GM19239 (cell line): Measurements from ENCODE around the gene CYB561.
A peak's percentile ranks its signal among the peaks of the same experiment; 100 is the strongest.

ENCODE experiments used
- DNase-seq: peaks from one replicate; pipeline ENCODE4 v3.0.0; 2011; ENCODE audit warnings: low spot score; ENCODE audit not compliant: insufficient read length
- FAIRE-seq: peaks from 2 replicates; lab custom pipeline; 2011; peaks lifted over from hg19 to GRCh38; lab: Jason Lieb, UNC

The CYB561 gene

GRCh38 chr17:63419949-63420867 is 25.9 kb downstream of the CYB561 start:
- FAIRE-seq = no peak

DNA sequence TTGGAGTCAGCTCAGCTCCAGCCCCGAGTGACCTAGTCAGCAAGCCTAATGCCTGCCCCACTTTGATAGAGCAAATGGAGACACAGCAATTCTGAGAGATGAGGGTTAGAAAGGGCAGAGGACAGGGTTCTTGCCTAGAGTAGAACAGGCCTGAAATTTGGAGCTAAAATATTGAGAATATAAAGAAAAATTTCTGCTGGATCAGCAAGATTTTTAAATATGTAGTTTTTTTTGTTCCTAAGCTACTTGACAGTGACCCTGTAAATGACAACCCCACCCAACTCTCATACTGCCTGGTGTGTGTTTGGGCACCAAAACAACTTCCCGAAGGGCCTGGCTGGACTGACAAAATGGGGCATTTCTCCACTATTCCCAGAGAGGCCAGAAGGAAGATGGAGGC is 26.7 kb downstream of the CYB561 start:
- no peak for FAIRE-seq
- no peak for DNase-seq

More at GRCh38 chr17:63419949-63420867, 25.9 kb downstream of the CYB561 start:
- no peak for DNase-seq

GRCh38 chr17:63418540-63418939 is 27.6 kb downstream of the CYB561 start:
- DNase-seq (no peak), FAIRE-seq (no peak)

DNA sequence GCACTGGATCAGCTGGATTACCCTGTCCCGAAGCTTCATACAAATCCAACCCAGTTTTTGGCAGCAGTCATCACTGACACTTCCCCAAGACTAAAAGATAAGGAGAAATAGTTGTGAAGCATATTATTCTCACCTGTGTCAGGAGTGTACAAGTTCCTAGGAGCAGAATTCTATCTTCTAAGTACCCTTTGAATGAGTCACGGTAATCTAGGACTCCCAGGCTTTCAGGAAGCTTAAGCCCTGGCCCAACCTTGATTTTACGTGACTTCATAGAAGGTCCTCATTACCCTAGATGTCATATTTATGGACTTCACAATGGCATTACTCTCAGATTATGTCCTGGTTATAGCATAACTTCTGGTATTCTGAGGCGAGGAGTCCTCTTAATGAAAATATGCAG is 31.9 kb downstream of the CYB561 start:
- DNase-seq (no peak), FAIRE-seq (no peak)

DNA sequence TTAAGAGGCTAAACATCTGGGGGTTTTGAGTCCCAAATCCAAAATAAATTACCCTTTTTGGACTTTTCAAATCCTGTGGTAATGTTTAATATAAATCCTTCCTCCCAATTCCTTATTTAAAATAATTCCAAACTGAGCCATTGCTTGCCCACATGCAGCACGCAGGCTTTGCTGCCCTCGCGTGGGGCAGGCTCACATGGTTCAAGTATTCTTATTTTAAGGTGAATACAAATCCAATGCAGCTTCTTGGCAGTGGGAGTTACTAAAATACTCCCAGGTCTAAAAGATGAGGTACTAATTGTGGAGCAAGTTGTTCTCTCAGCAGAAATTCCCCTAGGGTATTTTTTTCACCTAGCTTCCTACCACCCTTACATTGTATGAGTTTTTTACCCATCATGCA is 33.0 kb downstream of the CYB561 start:
- FAIRE-seq = no peak
- no peak for DNase-seq

DNA sequence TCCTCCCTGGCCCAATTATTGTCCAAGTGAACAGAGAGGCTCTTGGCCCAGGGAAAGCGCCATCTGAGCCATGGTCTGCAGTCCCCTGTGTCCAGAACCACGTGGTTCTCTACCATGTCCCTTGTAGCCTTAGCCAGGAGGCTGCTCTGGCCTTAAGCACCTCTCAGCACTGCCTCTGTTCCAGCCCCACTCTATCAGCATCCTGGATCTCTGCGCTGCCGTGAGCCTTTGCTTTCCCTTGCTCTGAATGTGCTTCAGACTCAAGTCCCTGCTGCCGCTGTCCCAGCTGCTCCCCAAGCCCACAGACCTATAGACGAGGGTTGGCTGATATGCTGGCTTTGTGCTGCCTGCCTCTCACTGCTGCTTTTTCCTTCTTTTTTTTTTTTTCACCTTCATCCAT is 33.9 kb downstream of the CYB561 start:
- no peak for FAIRE-seq
- DNase-seq = no peak

DNA sequence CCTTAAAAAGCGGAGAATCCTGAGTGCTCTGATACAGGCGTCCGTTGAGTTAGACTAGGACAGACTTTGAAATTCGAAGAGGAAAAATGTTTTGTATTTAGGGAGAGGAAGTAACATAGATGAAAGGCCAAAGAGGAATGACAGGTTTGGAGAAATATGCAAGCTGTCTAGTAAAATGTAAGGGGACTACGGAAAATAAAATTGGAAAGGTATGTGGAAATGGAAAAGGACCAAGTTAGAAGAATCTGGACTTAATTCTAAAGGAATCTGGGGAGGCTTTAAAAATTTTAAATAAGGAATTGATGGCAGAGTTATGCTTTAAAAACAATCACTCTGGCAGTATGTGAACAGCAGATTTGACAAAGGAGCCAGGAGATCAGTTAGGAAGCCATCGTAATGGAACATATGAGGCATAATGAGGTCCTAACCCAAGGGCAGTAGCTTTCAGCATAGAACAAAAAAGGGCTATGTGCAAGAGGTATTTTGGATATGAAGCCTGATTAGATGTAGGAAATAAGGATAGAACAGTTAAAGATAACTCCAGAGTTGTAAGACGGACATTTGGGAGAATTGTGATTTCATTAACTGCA is 38.3 kb downstream of the CYB561 start:
- FAIRE-seq (no peak), DNase-seq (no peak)

DNA sequence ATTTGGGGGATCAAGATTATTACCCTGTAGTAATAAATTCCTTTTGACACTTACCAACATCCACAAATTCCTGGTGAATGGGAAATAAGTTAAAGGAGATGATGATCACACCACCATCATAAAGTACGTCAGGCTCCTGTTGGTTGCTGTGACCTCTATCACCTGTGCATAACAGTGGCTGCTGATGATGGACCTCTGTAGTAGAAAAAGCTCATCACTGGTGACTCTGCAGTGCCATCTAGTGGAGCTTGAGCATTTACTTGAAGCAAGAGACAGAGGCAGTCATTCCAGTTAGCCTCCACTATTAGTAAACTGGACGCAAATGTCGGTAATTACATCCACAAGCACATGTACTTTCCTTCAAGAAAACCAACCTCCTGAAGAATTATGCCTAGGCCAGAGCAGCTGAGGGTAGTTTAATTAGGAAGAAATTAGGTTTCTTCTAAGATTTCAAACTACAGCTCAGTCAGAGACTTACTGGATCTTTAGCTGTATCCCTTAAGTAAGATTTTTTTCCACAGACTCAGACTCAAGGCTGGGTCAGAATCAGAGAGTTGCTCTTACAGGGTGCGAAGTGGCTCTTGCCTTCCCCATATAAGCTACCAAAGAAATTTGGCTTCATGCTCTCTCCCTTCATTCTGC is 39.3 kb downstream of the CYB561 start:
- FAIRE-seq (peak; percentile 84), DNase-seq (peak; percentile 50)

DNA sequence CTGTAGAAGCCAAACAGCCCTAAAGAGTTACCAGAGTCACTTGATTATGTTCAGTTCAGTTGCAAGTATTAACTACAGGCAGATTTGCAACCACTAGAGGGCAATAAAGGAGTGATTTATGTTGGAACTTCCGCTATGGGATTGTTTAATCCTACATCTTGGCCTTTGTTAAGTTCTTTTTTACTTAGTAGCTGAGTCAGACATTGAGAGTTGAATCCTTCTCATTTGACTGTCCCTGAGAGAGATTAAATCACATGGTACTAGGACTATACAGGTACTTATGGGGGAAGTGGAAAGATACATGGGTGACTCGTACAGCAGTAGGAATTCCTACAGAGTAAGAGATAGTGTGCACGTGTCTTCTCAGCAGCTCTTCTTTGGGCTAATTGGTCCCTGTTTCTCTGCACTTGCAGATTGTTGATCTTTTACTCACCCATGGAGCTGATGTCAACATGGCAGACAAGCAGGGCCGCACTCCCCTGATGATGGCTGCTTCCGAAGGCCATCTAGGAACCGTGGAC is 40.3 kb downstream of the CYB561 start:
- FAIRE-seq (peak; percentile 26), DNase-seq (no peak)

DNA sequence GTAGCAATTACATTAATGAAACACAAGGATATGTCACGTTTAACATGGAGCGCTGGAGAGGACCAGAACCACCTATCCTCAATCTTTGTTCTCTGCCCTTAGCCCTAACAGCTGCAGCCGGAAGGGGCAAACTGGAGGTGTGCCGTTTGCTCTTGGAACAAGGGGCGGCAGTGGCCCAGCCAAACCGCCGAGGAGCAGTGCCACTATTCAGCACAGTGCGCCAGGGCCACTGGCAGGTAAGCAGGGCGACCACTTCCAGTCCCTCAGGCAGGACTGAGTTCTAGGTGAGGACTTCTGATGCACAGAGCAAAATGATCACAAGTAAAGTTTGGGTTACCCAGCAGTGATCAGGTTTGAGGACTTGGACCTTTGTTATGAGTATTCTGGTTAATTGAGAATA is 41.1 kb downstream of the CYB561 start:
- DNase-seq (no peak), FAIRE-seq (no peak)

DNA sequence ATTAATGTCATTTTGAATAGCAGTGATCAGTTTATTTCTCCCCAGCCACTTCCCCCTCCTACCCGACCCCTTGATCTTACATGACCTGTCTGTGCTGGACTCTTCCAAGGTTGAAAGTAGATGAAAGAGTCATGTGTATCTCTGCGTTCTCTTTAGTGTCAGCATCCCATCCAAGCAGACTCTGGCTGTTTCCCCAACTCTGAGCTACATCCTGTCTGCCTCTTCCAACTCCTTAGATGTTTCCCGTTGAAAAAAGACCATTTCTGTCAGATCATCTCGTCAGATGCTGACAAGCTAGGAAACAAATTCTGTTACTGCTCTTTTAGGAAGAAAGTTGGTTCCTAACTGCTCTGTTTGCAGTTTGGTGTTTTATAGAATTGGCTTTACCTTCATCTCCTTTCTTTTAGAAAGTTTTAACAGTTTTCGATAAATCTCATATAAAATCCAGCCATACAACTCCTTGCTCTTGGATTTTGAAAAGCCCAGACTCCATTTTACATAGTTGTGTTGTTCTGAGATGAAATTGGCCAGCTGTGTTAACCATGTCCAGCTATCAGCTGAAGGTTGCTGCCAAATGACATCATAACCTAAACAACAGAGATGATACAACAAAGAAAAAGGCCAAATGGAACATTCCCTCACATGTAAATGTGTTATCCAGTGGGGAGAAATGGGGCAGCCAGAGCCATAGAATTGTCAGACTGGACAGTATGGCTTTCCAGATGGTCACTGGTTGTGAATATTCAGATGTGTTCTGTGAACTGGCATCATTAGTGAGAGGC is 43.5 kb downstream of the CYB561 start:
- DNase-seq = no peak
- FAIRE-seq = no peak

DNA sequence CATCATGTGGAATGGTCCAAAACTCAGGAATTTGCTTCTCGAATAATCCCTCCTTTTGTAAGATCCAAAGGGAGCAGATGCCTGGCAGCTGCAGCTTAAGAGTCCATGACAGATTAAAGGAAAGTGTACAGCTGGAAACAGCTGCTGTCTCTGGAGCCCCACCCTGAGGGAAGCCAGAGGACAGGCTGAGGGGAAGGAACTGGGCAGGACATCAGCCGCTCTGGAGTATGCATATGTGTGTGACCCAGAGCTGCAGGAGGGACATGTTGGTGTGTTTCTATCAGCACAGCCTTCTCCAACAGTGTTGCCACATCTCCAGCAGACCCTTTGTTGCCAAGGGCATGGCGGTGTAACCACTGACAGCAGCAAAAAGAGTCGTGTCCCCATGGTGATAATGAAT is 46.2 kb downstream of the CYB561 start:
- DNase-seq (no peak), FAIRE-seq (no peak)

DNA sequence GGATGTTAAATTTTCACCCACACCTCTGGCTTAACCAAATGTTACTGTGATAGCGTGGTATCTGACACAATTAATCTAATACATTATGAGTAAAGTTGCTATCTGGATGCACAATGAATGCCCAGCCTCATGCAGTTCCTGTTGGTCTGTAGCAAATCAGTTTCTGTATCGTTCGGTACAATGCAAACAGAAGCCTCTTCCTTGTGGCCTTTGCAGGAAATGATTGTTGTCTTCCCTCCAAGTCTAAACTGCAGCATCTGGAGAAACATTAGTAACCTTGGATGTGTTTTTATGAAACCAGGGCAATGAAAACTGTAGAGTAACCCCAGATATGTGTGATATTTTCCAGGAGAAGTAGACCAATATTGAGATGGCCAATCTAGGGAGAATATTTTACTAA is 46.8 kb downstream of the CYB561 start:
- DNase-seq = no peak
- no peak for FAIRE-seq

GRCh38 chr17:63398680-63399079 is 47.4 kb downstream of the CYB561 start:
- DNase-seq (no peak), FAIRE-seq (no peak)

DNA sequence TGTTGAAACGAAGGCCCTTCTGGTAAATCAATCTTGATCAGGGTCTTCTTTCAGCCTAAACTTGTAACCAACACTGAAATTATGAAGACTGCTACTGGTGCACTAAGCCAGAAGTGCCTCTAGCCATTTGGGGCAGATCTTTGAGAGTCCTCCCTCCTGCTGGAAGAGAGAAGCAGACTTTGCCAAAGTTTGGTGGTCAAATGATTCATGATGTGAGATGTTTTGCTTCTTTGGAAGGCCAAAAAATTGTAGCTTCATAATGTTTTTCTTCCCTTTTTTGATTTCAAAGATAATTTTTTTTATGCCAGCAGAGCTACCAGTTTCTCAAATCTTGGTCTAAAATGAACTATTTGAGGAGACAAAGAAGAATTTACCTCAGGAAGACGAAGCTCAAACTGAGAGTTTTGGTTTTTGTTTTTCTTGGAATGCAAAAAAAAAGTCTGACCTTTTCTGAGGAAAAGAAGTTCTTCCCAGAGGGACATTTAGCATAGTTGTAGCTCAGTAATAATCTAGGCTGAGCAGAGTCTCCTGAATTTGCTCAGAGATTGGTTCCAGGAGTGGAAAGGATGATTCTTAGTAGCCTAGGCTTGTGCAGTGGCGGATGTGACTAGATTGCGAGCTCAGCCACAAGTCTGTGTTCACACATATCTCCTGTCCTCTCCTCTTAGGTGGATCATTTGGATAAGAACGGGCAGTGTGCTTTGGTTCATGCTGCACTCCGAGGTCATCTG is 50.9 kb downstream of the CYB561 start:
- DNase-seq (no peak), FAIRE-seq (no peak)

GRCh38 chr17:63390090-63390489 is 56.0 kb downstream of the CYB561 start:
- DNase-seq (no peak), FAIRE-seq (no peak)

- DNase-seq = no peak
- no peak for FAIRE-seq
These were observed 58.3 kb downstream of the CYB561 start for GRCh38 chr17:63387656-63388340.

- no peak for FAIRE-seq
These were observed 63.3 kb downstream of the CYB561 start for GRCh38 chr17:63382826-63383225.

More at GRCh38 chr17:63382826-63383225, 63.3 kb downstream of the CYB561 start:
- no peak for DNase-seq
